OCI-LY3 (cell line): ENCODE results near the gene TTLL8.

ENCODE experiments used
- EZH2phosphoT487 ChIP-seq: fragments of 200-600 bp; shearing (Covaris generic); IDR thresholded peaks from 2 replicates; pipeline ENCODE4 v1.6.1; 2018; ENCODE audit warnings: antibody characterized with exemption, mixed run types, low read depth
- TF ChIP-seq, protein P1 (sequence below): fragments of 200-600, 300-600 bp; sonication (generic); IDR thresholded peaks from 2 replicates; pipeline ENCODE4 v1.5.1; 2014; ENCODE audit warnings: antibody characterized with exemption, low read length, low read depth

DNA sequence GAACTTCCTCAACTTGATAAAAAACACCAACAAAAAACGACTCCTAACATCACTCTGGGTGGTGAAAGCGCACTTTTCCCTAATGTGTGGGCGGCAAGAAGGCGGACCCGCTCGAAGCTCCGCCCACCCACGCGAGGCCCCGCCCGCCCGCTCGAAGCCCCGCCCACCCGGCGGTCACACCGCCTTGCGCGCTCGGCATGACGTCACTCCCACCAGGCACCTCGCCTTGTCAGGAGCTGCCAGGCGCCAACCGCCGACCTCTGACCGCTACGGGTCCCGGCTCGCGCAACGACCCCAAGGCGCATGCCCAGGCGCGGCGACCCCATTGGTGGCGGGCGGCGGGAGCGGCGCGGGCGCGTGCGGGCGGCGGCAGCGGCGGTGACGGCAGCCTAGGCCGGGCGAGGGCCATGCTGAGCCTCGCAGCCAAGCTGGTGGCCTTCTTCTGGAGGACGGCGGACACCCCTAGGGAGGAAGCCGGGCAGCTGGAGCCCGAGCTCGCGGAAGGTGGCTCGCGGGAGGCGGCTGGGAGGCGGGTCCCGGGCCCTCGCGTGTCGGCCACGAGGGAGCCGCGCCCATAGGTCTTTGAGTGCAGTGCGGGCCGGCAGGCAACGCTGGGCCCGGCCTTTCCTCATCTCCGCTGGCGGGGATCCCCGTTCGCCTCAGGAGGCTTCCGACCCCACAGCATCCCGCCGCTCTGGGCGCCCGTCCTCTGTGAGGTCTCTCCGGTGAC, 31.7 kb upstream of the TTLL8 start, which contains the start of gene MOV10L1:
- TF ChIP-seq, protein P1, sequence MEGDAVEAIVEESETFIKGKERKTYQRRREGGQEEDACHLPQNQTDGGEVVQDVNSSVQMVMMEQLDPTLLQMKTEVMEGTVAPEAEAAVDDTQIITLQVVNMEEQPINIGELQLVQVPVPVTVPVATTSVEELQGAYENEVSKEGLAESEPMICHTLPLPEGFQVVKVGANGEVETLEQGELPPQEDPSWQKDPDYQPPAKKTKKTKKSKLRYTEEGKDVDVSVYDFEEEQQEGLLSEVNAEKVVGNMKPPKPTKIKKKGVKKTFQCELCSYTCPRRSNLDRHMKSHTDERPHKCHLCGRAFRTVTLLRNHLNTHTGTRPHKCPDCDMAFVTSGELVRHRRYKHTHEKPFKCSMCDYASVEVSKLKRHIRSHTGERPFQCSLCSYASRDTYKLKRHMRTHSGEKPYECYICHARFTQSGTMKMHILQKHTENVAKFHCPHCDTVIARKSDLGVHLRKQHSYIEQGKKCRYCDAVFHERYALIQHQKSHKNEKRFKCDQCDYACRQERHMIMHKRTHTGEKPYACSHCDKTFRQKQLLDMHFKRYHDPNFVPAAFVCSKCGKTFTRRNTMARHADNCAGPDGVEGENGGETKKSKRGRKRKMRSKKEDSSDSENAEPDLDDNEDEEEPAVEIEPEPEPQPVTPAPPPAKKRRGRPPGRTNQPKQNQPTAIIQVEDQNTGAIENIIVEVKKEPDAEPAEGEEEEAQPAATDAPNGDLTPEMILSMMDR: no peak
- TF ChIP-seq EZH2phosphoT487: no peak
